GM19328 (cell line): Measurements from ENCODE around the gene ZNF774.
A peak's percentile ranks its signal among the peaks of the same experiment; 100 is the strongest.
"Not testable (repeated sequence)": the region's sequence is repeated elsewhere in the genome, so short reads cannot be mapped to it uniquely, and the experiment has no call there.

Source experiments
- ATAC-seq: cut with Tn5 transposase; IDR thresholded peaks from one replicate; pipeline ENCODE4 v1.9.1; 2021; ENCODE audit warnings: mild to moderate bottlenecking, moderate library complexity; ENCODE audit not compliant: unreplicated experiment

Gene ZNF774

DNA sequence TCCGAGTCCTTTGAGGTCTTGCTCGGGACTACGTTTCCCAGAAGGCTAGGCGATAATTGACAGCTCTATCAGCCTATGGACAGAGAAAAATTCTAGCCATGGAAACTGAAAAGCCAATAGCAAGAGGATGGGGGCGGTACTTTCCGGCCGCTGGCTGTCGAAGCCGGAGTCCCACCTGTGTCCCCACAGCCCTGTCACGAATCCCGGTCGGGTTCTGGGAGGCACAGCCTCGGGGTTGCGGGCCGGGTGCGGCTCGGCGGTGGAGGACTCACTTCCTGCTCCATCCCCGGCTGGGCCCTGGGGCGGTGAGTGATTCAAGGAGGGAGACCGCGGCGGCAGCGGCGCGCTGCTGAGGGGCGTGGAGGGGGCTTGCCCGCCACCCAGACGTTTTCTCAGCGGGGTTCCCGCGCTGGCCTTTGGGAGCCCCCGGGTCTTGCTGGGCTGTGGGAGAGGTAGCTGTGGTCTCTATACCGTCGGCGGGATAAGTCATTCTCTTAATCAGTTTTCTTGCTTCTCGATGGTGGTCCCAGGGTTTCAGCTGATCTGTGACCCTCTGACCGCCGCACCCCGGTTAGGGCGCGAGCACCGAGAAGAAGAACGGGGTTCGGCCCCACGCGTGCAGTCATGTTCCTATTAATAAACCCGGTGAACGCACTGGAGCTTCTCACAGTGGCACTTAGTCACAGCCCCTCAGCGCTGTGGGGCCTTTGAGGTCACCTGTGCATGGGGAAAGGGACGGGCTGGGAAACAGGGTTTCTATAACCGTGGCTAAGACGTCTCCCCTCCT, at the start of gene ZNF774:
ZNF774 (plus strand) TSS at position 178 of the 787 bp plus-strand sequence. CDS start 2,377 bp downstream, outside the sequence.
- ATAC-seq, result peak; percentile 98

DNA sequence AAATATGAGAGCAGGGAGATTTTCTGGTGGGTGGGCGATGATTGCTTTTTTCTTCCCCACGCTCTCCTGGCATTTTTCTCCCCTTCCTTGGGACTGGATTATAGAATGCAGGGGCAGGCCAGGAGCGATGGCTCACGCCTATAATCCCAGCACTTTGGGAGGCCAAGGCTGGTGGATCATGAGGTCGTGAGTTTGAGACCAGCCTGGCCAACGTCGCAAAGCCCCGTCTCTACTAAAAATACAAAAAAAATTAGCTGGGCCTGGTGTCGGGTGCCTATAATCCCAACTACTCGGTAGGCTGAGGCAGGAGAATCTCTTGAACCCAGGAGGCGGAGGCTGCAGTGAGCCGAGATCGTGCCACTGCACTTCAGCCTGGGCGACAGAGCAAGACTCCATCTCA, 46.7 kb upstream of the ZNF774 start:
- ATAC-seq, result not testable (repeated sequence)

GRCh38 chr15:90305932-90306331, 46.2 kb upstream of the ZNF774 start:
- no peak for ATAC-seq

DNA sequence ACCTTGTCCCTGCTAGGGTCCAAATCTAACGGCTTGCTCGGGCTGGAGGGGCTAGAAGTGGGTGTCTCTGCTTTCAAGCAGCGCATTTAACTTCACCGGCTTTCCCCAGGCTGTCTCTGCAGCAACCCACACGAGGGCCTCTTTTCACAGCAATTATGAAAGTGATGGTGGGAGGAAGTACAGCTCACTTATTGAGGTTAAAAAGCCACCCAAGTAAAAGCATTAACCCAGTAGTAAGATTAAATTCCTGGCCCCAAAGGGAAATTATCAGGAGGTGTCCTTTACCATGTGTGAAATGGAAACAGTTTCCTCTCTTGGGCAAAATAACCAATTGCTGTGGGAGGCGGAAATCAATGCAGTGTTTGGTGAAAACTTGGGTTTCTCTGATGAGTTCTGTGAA, 45.5 kb upstream of the ZNF774 start:
- peak; percentile 81 for ATAC-seq

- ATAC-seq, result no peak
Observed at GRCh38 chr15:90307661-90308060, 44.4 kb upstream of the ZNF774 start.

DNA sequence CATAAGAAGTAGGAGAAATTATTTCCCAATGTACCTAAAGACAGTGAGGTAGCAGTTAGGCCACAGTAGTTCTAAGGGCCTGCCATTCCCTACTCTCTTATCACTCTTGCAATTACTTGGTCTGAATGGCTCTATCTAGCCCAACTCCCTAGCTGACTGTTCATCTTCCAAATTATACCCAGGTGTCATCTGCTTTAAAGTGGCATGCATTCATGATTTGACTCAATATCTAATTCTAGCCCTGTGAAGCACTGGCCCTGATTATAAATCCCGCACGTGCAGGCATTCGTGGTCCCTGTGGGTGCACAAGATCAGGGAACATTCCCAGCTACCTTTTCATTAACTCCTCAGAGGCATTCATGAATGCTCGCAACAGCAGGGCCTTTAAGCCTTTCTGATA, 43.1 kb upstream of the ZNF774 start:
- no peak for ATAC-seq

DNA sequence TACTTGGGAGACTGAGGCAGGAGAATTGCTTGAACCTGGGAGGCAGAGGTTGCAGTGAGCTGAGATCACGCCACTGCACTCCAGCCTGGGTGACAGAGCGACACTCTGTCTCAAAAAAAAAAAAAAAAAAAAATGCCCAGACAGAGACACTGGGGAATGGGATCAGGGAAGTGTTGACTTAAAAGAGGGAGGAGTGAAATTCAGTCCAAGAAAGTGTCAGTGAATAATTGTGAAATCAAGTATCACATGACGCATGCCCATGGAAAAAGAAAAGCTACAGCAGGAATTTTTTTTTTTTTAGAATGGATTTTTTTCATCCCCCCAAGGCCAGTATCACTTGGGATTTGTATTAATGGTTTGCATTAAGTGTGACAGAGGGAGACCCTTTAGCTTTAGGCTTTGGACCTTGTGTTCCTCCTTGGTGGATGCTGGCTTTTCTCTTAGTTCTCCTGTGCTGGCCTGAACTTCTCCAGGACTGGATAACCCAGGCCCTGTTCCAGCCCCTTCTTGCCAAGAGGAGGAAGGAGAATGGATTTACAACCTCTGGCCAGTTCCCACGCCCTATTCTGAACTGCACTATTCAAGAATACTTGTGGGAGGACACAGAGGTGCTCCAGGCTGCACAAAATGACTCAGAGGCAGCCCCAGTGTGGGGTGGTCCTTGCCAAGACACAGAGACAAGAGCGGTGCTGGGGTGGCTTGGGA, 36.7 kb upstream of the ZNF774 start:
- ATAC-seq, result no peak

DNA sequence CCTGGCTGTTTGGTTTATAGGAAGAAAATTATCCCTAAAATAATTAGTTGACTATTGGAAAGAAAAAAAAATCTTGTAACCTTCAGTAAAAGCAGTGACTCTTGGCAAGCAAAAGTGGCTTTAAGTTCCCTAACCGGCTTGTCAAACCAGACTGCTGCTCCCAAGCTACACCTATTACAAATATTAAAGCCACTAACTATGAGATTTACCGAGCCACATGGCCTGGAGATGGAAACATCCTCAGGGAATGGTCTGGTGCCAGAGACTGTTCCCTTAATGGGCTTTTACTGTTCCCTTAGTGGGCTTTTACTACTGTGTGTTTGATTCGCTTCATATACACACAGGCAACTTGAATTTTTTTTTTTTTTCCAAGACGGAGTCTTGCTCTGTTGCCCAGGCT, 35.9 kb upstream of the ZNF774 start:
- no peak for ATAC-seq

- no peak for ATAC-seq
Observed at GRCh38 chr15:90318591-90318990, 33.5 kb upstream of the ZNF774 start.

- peak; percentile 51 for ATAC-seq
Observed at GRCh38 chr15:90320062-90320884, 31.8 kb upstream of the ZNF774 start.

DNA sequence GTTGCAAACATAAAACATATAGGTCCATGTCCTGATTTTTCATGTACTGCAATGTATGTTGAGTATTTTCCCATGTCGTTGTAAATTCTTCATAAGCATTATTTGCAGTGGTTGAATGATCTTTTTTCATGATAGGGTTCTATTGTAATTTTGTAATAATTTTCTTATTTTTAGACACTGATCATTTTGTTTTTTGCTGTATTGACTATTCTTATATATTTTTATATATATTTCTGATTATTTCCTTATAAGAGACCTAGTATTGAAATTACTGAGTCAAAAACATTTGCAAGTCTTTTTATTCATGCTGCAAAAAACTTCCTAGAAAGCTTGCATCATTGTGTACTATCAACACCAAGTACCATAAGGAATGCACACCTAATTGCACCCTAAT, 31.2 kb upstream of the ZNF774 start:
- no peak for ATAC-seq

DNA sequence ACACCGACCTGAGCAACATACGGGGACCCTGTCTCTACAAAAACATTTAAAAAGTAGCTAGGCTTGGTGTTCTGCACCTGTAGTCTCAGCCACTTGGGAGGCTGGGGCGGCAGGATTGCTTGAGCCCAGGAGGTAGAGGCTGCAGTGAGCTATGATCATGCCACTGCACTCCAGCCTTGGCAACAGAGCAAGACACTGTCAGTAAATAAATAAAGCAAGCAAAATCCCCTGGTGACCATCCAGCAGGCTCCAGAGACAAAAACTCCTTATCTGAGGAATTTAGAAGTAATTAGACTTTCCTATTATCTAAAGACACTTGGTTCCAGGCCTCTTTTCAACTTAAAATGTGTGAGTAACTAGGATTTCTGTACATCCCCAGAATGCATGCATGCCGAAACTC, 29.5 kb upstream of the ZNF774 start:
- no peak for ATAC-seq

- no peak for ATAC-seq
Observed at GRCh38 chr15:90325726-90326125, 26.4 kb upstream of the ZNF774 start.

DNA sequence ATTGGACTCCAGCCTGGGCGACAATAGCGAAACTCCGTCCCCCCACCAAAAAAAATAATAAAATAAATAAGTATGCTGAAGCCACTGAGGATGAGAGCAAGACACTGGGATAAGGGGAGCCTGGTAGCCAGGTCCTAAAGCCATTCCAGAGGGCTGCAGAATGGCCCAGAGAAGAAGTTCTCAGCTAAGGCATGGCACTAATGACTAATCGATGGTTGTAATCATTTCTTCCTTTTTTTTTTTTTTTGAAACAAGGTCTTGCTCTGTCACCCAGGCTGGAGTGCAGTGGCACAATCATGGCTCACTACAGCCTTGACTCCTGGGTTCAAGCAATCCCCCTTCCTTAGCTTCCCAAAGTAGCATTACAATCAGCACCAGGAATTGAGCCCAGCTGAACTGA, 25.6 kb upstream of the ZNF774 start:
- ATAC-seq, result no peak

DNA sequence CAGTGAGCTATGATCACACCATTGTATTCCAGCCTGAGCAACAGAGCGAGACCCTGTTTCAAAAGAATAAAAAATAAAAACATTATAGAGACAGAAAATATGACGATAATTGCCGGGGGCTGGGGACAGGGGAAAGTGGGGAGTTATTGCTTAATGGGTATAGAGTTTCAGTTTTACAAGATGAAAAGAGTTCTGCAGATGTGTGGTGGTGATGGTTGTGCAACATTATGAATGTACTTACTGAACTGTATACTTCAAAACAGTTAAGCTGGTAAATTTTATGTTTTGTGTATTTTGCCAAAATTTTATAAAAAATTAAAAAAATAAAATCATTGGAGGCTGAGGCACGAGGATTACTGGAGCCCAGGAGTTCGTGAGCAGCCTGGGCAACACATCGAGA, 24.8 kb upstream of the ZNF774 start:
- no peak for ATAC-seq

DNA sequence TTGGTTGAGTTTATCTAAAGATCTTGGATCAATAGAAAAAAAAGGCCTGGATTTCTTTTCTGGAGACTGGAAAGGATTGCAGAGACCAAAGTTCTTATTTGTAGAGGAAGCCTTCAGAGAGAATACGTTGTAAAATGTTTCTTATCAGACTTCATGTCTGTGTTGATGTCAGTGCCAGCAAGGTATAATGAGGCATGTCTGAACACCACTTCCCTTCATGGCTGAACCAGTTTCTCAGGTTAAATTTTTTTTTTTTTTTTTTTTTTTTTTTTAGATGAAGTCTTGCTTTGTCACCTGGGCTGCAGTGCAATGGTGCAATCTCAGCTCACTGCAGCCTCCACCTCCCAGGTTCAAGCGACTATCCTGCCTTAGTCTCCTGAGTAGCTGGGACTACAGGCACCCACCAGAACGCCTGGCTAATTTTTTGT, 17.8 kb upstream of the ZNF774 start:
- no peak for ATAC-seq

DNA sequence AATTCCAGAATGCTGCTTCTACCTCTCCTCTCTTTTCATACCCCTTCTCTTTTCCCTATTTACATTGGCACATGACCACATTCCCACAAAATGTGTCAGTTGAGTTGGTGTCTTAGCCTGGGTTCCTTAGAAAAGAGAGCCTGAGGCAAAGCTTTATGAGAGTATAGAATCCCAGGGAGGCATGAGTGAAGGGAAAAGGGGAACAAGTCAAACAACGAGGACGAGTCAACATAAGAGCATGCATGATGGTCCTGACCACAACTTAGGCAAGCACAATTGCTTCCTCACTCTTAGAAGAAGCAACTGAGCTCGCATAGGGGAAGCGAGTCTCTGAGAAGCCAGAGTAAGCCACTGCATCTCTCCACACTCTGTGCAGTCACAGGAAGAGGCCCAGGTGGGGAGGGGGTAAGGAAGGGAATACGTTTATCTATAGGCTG, 15.4 kb upstream of the ZNF774 start:
- no peak for ATAC-seq

GRCh38 chr15:90337256-90337655, 14.8 kb upstream of the ZNF774 start:
- ATAC-seq, result no peak

- no peak for ATAC-seq
Observed at GRCh38 chr15:90338532-90338931, 13.6 kb upstream of the ZNF774 start.

DNA sequence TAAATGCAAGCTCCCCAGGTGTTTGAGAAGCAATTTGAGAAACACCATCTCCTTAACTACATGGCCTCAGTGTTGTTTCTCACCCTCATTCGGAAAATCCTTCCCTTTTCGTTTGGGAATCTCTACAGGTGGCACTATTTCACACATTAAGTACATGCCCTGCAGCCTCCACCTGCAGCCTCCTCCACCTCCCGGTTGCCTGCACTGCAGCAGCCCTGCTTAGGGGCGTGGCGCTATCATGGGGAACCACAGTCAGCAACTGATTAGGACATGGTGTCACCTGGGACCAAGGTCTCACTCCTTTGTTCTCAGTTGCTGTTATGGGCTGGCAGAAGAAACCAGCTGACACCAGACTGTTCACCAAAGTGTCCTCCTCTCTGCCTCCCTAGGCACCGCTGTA, 11.7 kb upstream of the ZNF774 start:
- no peak for ATAC-seq

- no peak for ATAC-seq
Observed at GRCh38 chr15:90343302-90343790, 8.7 kb upstream of the ZNF774 start.
